Esophagus squamous epithelium (tissue), 5 donors: ENCODE results near the gene TRIM31. TPM values are rescaled to one million over a fixed set of nuclear protein-coding genes. Genes with fewer than 3 reads are reported as not detected.
"Not testable (repeated sequence)": the region's sequence is repeated elsewhere in the genome, so short reads cannot be mapped to it uniquely, and the experiment has no call there.

ENCODE experiments used
- DNase-seq: peaks from one replicate; lab custom pipeline; 2025; lab: John Stamatoyannopoulos, UW
- H3K27ac ChIP-seq, 4 donors: fragments of 200-600 bp; sonication (generic); one replicate each; pipeline ENCODE4 v1.5.1; 2016 to 2019; ENCODE audit warnings: mild to moderate bottlenecking in 1 of 4
- H3K27me3 ChIP-seq, 4 donors: fragments of 200-600 bp; sonication (generic); 1 replicate in 3 of 4; 2 replicates in 1 of 4; pipeline versions ENCODE4 v1.5.1 to v1.6.0; 2017 to 2021; ENCODE audit warnings: antibody characterized with exemption in 1 of 4
- H3K36me3 ChIP-seq, 3 donors: fragments of 200-600 bp; sonication (generic); one replicate each; pipeline ENCODE4 v1.5.1; 2016 to 2019
- H3K4me1 ChIP-seq, 3 donors: fragments of 200-600 bp; sonication (generic); one replicate each; pipeline ENCODE4 v1.5.1; 2017 to 2019
- H3K4me3 ChIP-seq, 4 donors: fragments of 200-600 bp; sonication (generic); 1 replicate in 3 of 4; 2 replicates in 1 of 4; pipeline ENCODE4 v1.5.1; 2016 to 2019; ENCODE audit warnings: mild to moderate bottlenecking in 2 of 4, moderate library complexity in 1 of 4
- H3K9me3 ChIP-seq, 3 donors: fragments of 200-600 bp; sonication (generic); one replicate each; pipeline ENCODE4 v1.5.1; 2016 to 2019
- POLR2A ChIP-seq, 4 donors: fragments of 450-650 bp; IDR thresholded peaks; one replicate each; pipeline ENCODE4 v1.6.1; 2017; ENCODE audit warnings: antibody characterized with exemption in 4 of 4, mild to moderate bottlenecking in 4 of 4, moderate library complexity in 3 of 4
- WGBS, 2 donors: methylation state at CpG; one replicate each; pipeline ENCODE4 v1.1.5; 2018; 5-methylcytosine and 5-hydroxymethylcytosine counted together
- intact Hi-C: fragments of 100-400 bp; cut with DNase I; formaldehyde crosslinking; loops from one replicate; pipeline ENCODE4 v1.15.0; 2022
- total RNA-seq, 4 donors: library from RNA; depleted of rRNA; stranded (reverse); fragments of >200 nt; gene quantifications; one replicate each; pipeline ENCODE4 v1.1.0, GENCODE V29; 2016
- TF ChIP-seq, protein P1 (sequence below), 6 experiments: fragments of 450-650 bp in 4 of 6; fragments of 200-600 bp in 2 of 6; sonication (generic) in 2 of 6; IDR thresholded peaks; one replicate each; pipeline ENCODE4 v1.5.1; 2016 to 2019; ENCODE audit warnings: antibody characterized with exemption in 6 of 6, mild to moderate bottlenecking in 4 of 6, moderate library complexity in 4 of 6
- donor health status: DM: yes; HTN: yes; CAD: no.

Gene TRIM31
- total RNA-seq, 4 donors from 2014 or later, result 0.23 TPM; not detected in 3

DNA sequence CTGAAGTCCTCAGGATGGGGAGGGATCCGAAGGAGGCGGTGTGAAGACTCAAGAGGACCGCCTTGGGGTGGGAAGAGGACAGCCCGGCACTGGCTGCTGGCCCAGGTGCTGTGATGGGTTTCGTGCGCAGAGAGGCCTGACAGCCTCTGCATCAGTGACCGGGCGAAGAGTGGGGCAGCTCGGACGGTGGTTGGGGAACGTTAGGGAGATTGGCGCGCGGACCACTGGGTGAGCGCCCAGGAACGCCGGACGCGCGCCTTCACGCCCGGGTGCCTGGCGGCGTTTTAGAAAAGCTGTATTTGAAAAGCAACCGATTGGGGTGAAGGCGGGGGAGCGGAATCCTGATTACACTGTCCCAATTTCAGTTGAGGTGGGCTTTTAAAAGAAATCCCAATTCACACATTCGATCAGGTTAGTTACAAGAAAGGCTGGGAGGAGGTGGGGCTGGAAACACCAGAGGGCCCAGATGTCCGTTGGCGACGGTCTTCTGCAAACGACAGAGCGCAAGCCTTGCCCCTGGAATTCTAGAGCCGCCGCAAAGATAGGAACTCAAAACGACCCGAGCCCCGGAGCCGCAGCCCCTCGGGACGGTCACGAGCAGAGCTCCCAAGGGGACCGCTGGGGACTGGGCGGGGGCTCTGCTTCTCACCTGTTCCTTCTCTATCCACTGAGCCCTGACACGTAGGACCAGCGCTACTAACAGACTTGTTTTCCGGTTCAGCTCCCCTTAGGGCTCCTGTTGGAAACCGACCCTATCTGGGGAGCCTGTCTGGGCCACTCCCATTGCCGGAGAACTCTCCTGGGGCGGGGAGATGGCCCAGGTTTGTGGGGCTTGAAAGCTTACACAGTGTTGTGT lies 14.6 kb upstream of the TRIM31 start:
- TF ChIP-seq POLR2A (IDR thresholded peaks at IDR 0.05), result no peak
- H3K4me3 ChIP-seq, result peak overlapping the region in 3 of 4 donors; percentile 3 to 37 (median 17)
- no peaks in the 10 kb centered on the region for H3K9me3 ChIP-seq
- intact Hi-C loops, result no loop called here
- peaks cover 0 to 74% (median 23%) of the 10 kb centered on the region in 4 donors for H3K27me3 ChIP-seq
- peaks cover 6 to 28% (median 10%) of the 10 kb centered on the region in 3 donors for H3K4me1 ChIP-seq
- H3K36me3 ChIP-seq, result no peaks in the 10 kb centered on the region
- WGBS, 2 donors, result 18 to 27% methylated on average over 28 to 43 of the region's 50 CpGs
- DNase-seq, result no peak
- no peak overlapping the region for H3K27ac ChIP-seq

DNA sequence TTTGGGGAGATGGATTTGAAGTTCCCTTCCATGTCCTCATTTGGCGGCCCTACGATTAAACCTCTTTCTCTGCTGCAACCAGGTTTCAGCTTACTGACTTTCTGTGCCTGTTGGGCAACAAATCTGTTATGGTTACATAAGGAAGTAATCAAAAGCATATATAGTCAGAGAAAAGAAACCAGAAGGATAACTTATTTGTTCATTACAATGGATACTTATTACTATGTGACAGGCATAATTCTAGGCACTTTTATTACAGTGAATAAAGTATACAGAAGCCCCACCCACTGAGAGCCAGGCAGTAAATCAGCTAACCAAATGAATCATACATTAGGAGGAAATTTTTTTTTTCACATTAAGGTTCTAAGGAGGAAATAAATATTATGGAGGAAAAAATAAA lies 9.6 kb upstream of the TRIM31 start:
- H3K27me3 ChIP-seq, result peaks cover 0 to 36% (median 0%) of the 10 kb centered on the region in 4 donors
- H3K27ac ChIP-seq, result no peak overlapping the region
- 33 to 49% methylated on average over 2 of the region's 2 CpGs for WGBS, 2 donors
- H3K4me3 ChIP-seq, result no peak overlapping the region
- peaks cover 0 to 10% (median 2%) of the 10 kb centered on the region in 3 donors for H3K4me1 ChIP-seq
- intact Hi-C loops, result no loop called here
- TF ChIP-seq, protein P1, sequence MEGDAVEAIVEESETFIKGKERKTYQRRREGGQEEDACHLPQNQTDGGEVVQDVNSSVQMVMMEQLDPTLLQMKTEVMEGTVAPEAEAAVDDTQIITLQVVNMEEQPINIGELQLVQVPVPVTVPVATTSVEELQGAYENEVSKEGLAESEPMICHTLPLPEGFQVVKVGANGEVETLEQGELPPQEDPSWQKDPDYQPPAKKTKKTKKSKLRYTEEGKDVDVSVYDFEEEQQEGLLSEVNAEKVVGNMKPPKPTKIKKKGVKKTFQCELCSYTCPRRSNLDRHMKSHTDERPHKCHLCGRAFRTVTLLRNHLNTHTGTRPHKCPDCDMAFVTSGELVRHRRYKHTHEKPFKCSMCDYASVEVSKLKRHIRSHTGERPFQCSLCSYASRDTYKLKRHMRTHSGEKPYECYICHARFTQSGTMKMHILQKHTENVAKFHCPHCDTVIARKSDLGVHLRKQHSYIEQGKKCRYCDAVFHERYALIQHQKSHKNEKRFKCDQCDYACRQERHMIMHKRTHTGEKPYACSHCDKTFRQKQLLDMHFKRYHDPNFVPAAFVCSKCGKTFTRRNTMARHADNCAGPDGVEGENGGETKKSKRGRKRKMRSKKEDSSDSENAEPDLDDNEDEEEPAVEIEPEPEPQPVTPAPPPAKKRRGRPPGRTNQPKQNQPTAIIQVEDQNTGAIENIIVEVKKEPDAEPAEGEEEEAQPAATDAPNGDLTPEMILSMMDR (IDR thresholded peaks at IDR 0.05), result no peak
- no peak for TF ChIP-seq POLR2A (IDR thresholded peaks at IDR 0.05)
- H3K36me3 ChIP-seq, result no peaks in the 10 kb centered on the region
- H3K9me3 ChIP-seq, result no peaks in the 10 kb centered on the region
- no peak for DNase-seq

DNA sequence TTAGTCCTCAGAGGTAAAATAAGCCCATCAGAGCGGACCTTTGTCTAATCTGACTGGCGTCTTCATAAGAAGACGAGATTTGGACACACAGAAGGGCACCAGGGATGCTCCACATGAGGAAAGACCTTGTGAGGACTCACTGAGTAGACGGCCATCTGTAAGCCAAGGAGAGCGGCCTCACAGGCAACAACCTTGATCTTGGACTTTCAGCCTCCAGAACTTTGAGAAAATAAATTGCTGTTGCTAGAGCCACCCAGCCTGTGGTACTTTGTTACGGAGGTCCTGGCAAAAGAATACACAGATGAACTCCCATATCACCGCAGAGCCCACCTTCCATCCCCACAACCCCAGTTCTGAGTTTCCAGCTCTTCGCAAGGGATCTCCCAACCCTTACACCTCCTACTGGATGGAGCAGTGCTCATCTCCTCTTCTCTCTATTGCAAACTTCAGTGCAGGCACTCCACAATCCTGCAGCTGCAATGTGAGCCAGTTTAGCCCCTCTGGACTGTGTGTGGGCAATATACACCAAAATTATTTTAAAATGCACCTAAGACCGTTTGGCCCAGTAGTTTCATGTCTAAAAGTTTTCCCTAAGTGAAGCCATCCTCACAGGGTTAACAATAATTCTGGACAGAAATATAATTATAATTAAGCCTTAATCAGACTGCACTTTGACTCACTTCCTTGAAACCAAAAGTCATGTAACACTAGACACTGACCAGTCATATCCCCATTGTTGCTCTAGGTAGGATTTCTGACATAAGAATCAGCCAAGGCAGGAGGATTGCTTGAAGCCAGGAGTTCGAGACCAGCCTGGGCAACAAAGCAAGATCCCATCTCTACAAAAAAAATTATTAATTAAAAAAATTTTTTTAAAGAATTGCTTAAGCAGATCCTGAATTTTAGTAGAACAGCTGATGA lies 8.8 kb upstream of the TRIM31 start:
- Histone ChIP-seq H3K27ac (no peak overlapping the region), H3K36me3 (no peaks in the 10 kb centered on the region), H3K27me3 (peaks cover 0 to 34% (median 0%) of the 10 kb centered on the region in 4 donors), H3K4me1 (peaks cover 0 to 4% (median 0%) of the 10 kb centered on the region in 3 donors), H3K4me3 (no peak overlapping the region), H3K9me3 (no peaks in the 10 kb centered on the region)
- TF ChIP-seq POLR2A (IDR thresholded peaks at IDR 0.05), result no peak
- TF ChIP-seq, protein P1 (IDR thresholded peaks at IDR 0.05), result no peak
- WGBS, 2 donors, result 68 to 75% methylated on average over 10 of the region's 10 CpGs
- no peak for DNase-seq
- intact Hi-C loops, result no loop called here

DNA sequence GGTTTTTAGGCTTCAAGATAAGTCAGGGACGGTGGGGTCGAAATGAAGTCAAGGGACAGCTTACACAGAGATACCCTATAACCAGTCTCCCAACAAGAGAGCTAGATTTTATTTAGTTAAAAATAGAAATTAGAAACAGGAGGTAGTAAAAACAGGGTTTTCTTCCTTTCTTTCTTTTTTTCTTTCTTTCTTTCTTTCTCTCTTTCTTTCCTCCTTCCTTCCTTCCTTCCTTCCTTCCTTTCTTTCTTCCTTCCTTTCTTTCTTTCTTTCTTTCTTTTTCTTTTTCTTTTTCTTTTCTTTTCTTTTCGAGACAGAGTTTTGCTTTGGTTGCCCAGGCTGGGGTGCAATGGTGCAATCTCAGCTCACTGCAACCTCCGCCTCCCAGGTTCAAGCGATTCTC lies 5.8 kb upstream of the TRIM31 start:
- DNase-seq, H3K4me3 ChIP-seq, H3K9me3 ChIP-seq, H3K27ac ChIP-seq, H3K36me3 ChIP-seq, H3K4me1 ChIP-seq, intact Hi-C loops: not testable (repeated sequence)
- peaks cover 0 to 46% (median 0%) of the 10 kb centered on the region in 4 donors for H3K27me3 ChIP-seq
- WGBS, 2 donors, result 83 to 97% methylated on average over 3 to 5 of the region's 5 CpGs

DNA sequence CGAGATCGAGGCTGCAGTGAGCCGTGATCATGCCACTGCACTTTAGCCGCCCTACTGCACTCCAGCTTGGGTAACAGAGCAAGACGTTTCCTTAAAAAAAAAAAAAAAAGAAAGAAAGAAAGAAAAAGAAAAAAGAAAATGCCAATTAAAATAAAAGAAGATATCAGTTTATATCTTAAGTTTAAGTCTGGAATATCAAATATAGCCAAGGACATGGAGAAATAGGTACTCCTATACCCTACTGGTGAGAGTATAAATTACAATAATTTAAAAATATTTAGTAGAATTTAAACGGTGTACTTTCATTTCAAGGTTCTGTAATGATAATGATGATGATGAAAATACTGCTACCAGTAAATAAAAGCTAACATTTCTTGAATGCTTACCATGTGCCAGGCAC lies 3.8 kb upstream of the TRIM31 start:
- H3K9me3 ChIP-seq, result no peaks in the 10 kb centered on the region
- no peak for DNase-seq
- intact Hi-C loops, result no loop called here
- H3K27ac ChIP-seq, result no peak overlapping the region
- H3K4me1 ChIP-seq, result no peaks in the 10 kb centered on the region
- H3K36me3 ChIP-seq, result no peaks in the 10 kb centered on the region
- 64 to 75% methylated on average over 5 to 6 of the region's 6 CpGs for WGBS, 2 donors
- no peak for TF ChIP-seq POLR2A (IDR thresholded peaks at IDR 0.05)
- TF ChIP-seq, protein P1 (IDR thresholded peaks at IDR 0.05), result no peak
- no peak overlapping the region for H3K4me3 ChIP-seq
- peaks cover 0 to 61% (median 0%) of the 10 kb centered on the region in 4 donors for H3K27me3 ChIP-seq
